OCI-LY3 (cell line): ENCODE results near the gene ZKSCAN7.
"Not testable (repeated sequence)": the region's sequence is repeated elsewhere in the genome, so short reads cannot be mapped to it uniquely, and the experiment has no call there.

Experiments used
- H2AFZ ChIP-seq: fragments of 200-600, 300-600 bp; shearing (Covaris generic); 2 replicates; pipeline ENCODE4 v1.6.0; 2014; ENCODE audit warnings: antibody characterized with exemption, low read depth, low read length
- H3K27ac ChIP-seq: fragments of 200-600, 300-600 bp; sonication (generic); 2 replicates; pipeline ENCODE4 v1.5.1; 2014; ENCODE audit warnings: mild to moderate bottlenecking, low read length, moderate library complexity, mixed read lengths
- H3K27me3 ChIP-seq: fragments of 200-600, 300-600 bp; sonication (generic); 2 replicates; pipeline ENCODE4 v1.6.1; 2014; ENCODE audit warnings: low read depth, low read length, mixed read lengths
- H3K36me3 ChIP-seq: fragments of 200-600, 300-600 bp; sonication (generic); replicated peaks from 2 replicates; pipeline ENCODE3; 2014; ENCODE audit warnings: low read depth, low read length, mixed read lengths
- H3K4me1 ChIP-seq: fragments of 300-600, 200-600 bp; sonication (generic); 2 replicates; pipeline ENCODE4 v1.6.1; 2014; ENCODE audit warnings: low read length, mixed read lengths
- H3K4me2 ChIP-seq: fragments of 200-600, 300-600 bp; sonication (generic); 2 replicates; pipeline ENCODE4 v1.6.1; 2014; ENCODE audit warnings: low read length, mixed read lengths
- H3K4me3 ChIP-seq: fragments of 300-600, 200-600 bp; sonication (generic); 2 replicates; pipeline ENCODE4 v1.5.1; 2014; ENCODE audit warnings: antibody characterized with exemption, mild to moderate bottlenecking, low read length, moderate library complexity
- H3K79me2 ChIP-seq: fragments of 300-600, 200-600 bp; shearing (Covaris generic); 2 replicates; pipeline ENCODE4 v1.6.1; 2014; ENCODE audit warnings: mild to moderate bottlenecking, low read length, mixed read lengths
- H3K9ac ChIP-seq: fragments of 300-600, 200-600 bp; shearing (Covaris generic); 2 replicates; pipeline ENCODE4 v1.6.0; 2014; ENCODE audit warnings: mild to moderate bottlenecking, low read length, moderate library complexity
- H3K9me3 ChIP-seq: fragments of 200-600, 300-600 bp; shearing (Covaris generic); 2 replicates; pipeline ENCODE4 v1.6.1; 2014; ENCODE audit warnings: low read length, mixed read lengths; ENCODE audit not compliant: insufficient read depth
- H4K20me1 ChIP-seq: fragments of 200-600, 300-600 bp; sonication (generic); 2 replicates; pipeline ENCODE4 v1.6.1; 2016; ENCODE audit warnings: low read length, mixed read lengths; ENCODE audit not compliant: insufficient read depth
- CTCF ChIP-seq: fragments of 200-600, 300-600 bp; sonication (generic); IDR thresholded peaks from 2 replicates; pipeline ENCODE4 v1.5.1; 2014; ENCODE audit warnings: antibody characterized with exemption, low read length, low read depth
- EZH2phosphoT487 ChIP-seq: fragments of 200-600 bp; shearing (Covaris generic); IDR thresholded peaks from 2 replicates; pipeline ENCODE4 v1.6.1; 2018; ENCODE audit warnings: antibody characterized with exemption, mixed run types, low read depth

ZKSCAN7 gene

DNA sequence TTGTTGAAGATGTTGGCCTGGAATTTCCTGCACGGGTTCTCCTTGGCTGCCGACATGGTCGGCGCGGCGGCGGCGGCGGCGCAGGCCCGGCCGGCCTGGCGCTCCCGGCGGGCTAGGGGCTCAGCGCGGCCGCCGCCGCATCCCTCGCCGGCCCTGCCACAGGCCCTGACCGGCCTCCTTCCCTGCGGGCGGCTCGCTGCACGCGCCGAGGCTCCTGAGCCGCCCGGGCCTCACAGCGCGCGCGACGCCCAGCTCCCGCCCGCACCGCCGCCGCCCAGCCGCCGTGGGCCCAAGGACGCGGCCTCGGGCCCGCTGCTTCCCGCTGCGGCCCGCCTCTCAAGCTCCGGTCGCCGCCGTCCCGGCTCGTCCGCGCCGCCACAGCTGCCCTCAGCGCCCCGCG, 26.0 kb downstream of the ZKSCAN7 start:
- not testable (repeated sequence) for H3K4me3 ChIP-seq, H4K20me1 ChIP-seq, H3K79me2 ChIP-seq, H2AFZ ChIP-seq, H3K27me3 ChIP-seq, H3K9ac ChIP-seq, H3K27ac ChIP-seq, H3K9me3 ChIP-seq, H3K4me2 ChIP-seq, H3K36me3 ChIP-seq
- H3K4me1 ChIP-seq, result peaks cover 29% of the 10 kb centered on the region

- Histone ChIP-seq H3K79me2 (no peaks in the 10 kb centered on the region), H3K9ac (no peak within 1 kb of the TSS; the same call in 1 of the 2 replicates), H3K36me3 (no peaks in the 10 kb centered on the region), H3K4me3 (peak within 1 kb of the TSS; percentile 18; the same call in 1 of the 2 replicates), H3K9me3 (0 out of 2 replicates have a peak, but pooled peaks cover 3% of the 10 kb centered on the region), H3K27ac (peak within 1 kb of the TSS; percentile 75), H3K4me1 (peaks cover 19% of the 10 kb centered on the region), H3K27me3 (no peaks in the 10 kb centered on the region), H2AFZ (no peak within 1 kb of the TSS; the same call in 1 of the 2 replicates), H3K4me2 (peak within 1 kb of the TSS; percentile 45), H4K20me1 (no peaks in the 10 kb centered on the region)
- TF ChIP-seq EZH2phosphoT487, result no peak
- no peak for TF ChIP-seq CTCF
Observed at GRCh38 chr3:44584646-44585501, 29.9 kb downstream of the ZKSCAN7 start, which contains the start of gene ZNF660. ZNF660 (plus strand) TSS chr3:44584964; CDS start chr3:44594194, 9,230 bp downstream.

GRCh38 chr3:44596621-44597020, 41.6 kb downstream of the ZKSCAN7 start:
- Histone ChIP-seq H3K36me3 (no peaks in the 10 kb centered on the region), H2AFZ (no peak overlapping the region), H3K27me3 (no peaks in the 10 kb centered on the region), H3K9ac (no peak overlapping the region), H3K27ac (no peak overlapping the region), H4K20me1 (no peaks in the 10 kb centered on the region), H3K4me2 (no peak overlapping the region), H3K4me3 (no peak overlapping the region), H3K79me2 (no peaks in the 10 kb centered on the region), H3K9me3 (peaks cover 11% of the 10 kb centered on the region), H3K4me1 (peaks cover 4% of the 10 kb centered on the region; the same call in 1 of the 2 replicates)
- TF ChIP-seq EZH2phosphoT487 (no peak), CTCF (no peak)

DNA sequence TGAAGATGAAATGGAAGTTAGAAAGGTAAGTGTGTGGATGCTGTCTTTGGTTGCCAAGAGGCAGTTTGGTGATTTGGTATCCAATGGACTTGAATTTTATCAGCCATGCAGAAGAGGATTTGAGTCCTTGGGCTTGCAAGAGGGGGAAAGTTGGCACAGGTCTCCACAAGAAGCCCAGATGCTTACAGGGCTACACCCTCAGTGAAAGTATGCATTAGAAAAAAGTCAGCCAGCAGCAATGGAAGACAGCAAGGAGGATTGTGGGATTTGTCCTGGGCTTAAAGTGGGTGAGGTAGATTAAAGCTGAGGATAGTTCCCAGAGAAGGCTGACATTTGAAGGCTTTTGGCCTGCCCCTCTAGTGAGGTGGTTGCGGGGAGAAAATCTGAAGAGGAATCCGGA, 46.8 kb downstream of the ZKSCAN7 start:
- H3K36me3 ChIP-seq, result no peaks in the 10 kb centered on the region
- H3K4me3 ChIP-seq, result no peak overlapping the region
- TF ChIP-seq EZH2phosphoT487, result no peak
- TF ChIP-seq CTCF, result no peak

More for the DNA sequence above, 46.8 kb downstream of the ZKSCAN7 start:
- Histone ChIP-seq H3K9ac (no peak overlapping the region), H3K79me2 (no peaks in the 10 kb centered on the region), H3K27me3 (no peaks in the 10 kb centered on the region), H3K4me2 (no peak overlapping the region), H4K20me1 (no peaks in the 10 kb centered on the region), H3K4me1 (no peaks in the 10 kb centered on the region), H2AFZ (no peak overlapping the region), H3K27ac (no peak overlapping the region), H3K9me3 (no peaks in the 10 kb centered on the region)
